Sigmoid colon (tissue), 7 donors: ENCODE results near the gene GLA. TPM values are rescaled to one million over a fixed set of nuclear protein-coding genes. Genes with fewer than 3 reads are reported as not detected.

Experiments
- DNase-seq: peaks from one replicate; pipeline ENCODE4 v3.0.0-alpha.2; 2019
- H3K27ac ChIP-seq, 4 donors: fragments of 200-600 bp; sonication (generic); one replicate each; pipeline ENCODE4 v1.5.1; 2016 to 2019; ENCODE audit warnings: mild to moderate bottlenecking in 1 of 4
- H3K27me3 ChIP-seq, 3 donors: fragments of 200-600 bp; sonication (generic); one replicate each; pipeline ENCODE4 v1.5.1; 2019; ENCODE audit warnings: mild to moderate bottlenecking in 1 of 3
- H3K36me3 ChIP-seq, 4 donors: fragments of 200-600 bp; sonication (generic); one replicate each; pipeline ENCODE4 v1.5.1; 2016 to 2019
- H3K4me1 ChIP-seq, 4 donors: fragments of 200-600 bp; sonication (generic); one replicate each; pipeline ENCODE4 v1.5.1; 2017 to 2019
- H3K4me3 ChIP-seq, 4 donors: fragments of 200-600 bp; sonication (generic); one replicate each; pipeline ENCODE4 v1.5.1; 2017 to 2019; ENCODE audit warnings: mild to moderate bottlenecking in 2 of 4, moderate library complexity in 1 of 4
- H3K9me3 ChIP-seq, 4 donors: fragments of 200-600 bp in 3 of 4; sonication (generic) in 3 of 4; one replicate each; pipeline versions ENCODE4 v1.5.1 to v1.6.1; 2013 to 2019
- EP300 ChIP-seq, 4 donors: sonication (generic); formaldehyde crosslinking; IDR thresholded peaks; one replicate each; pipeline ENCODE4 v1.6.1; 2017; ENCODE audit warnings: antibody characterized with exemption in 4 of 4
- POLR2A ChIP-seq, 2 donors: fragments of 450-650 bp; IDR thresholded peaks; one replicate each; pipeline ENCODE4 v1.6.1; 2016; ENCODE audit warnings: antibody characterized with exemption in 2 of 2, mild to moderate bottlenecking in 2 of 2, moderate library complexity in 2 of 2
- POLR2AphosphoS5 ChIP-seq, 4 donors: sonication (generic); formaldehyde crosslinking; IDR thresholded peaks; one replicate each; pipeline ENCODE4 v1.6.1; 2017; ENCODE audit warnings: antibody characterized with exemption in 4 of 4
- WGBS, 2 donors: extraction: QIAGEN DNeasy Blood & Tissue Kit; methylation state at CpG; one replicate each; pipeline ENCODE4 v1.1.7; 2013; 5-methylcytosine and 5-hydroxymethylcytosine counted together
- intact Hi-C: fragments of 100-400 bp; cut with DNase I; formaldehyde crosslinking; loops from one replicate; pipeline ENCODE4 v1.15.1; 2023
- polyA plus RNA-seq, 3 donors: library from polyadenylated mRNA; stranded (reverse); fragments of 200-250 nt; gene quantifications; one replicate each; pipeline ENCODE4 v1.2.3, GENCODE V29; 2013
- total RNA-seq, 4 donors: library from RNA; depleted of rRNA; stranded (reverse); fragments of >200 nt; gene quantifications; one replicate each; pipeline ENCODE4 v1.1.0, GENCODE V29; 2016
- TF ChIP-seq, protein P1 (sequence below), 4 experiments: fragments of 450-650 bp in 3 of 4; fragments of 200-600 bp in 1 of 4; IDR thresholded peaks; one replicate each; pipeline ENCODE4 v1.5.1; 2016 to 2019; ENCODE audit warnings: antibody characterized with exemption in 4 of 4, mild to moderate bottlenecking in 3 of 4, moderate library complexity in 2 of 4
- donor health status: healthy with polysubstance abuse.
- donor health status: Bipolar disorder and iron deficiency.
- donor health status: healthy.

GLA gene
- total and polyA plus RNA-seq, 7 donors: 6.0 to 24.0 (median 14.1) TPM

DNA sequence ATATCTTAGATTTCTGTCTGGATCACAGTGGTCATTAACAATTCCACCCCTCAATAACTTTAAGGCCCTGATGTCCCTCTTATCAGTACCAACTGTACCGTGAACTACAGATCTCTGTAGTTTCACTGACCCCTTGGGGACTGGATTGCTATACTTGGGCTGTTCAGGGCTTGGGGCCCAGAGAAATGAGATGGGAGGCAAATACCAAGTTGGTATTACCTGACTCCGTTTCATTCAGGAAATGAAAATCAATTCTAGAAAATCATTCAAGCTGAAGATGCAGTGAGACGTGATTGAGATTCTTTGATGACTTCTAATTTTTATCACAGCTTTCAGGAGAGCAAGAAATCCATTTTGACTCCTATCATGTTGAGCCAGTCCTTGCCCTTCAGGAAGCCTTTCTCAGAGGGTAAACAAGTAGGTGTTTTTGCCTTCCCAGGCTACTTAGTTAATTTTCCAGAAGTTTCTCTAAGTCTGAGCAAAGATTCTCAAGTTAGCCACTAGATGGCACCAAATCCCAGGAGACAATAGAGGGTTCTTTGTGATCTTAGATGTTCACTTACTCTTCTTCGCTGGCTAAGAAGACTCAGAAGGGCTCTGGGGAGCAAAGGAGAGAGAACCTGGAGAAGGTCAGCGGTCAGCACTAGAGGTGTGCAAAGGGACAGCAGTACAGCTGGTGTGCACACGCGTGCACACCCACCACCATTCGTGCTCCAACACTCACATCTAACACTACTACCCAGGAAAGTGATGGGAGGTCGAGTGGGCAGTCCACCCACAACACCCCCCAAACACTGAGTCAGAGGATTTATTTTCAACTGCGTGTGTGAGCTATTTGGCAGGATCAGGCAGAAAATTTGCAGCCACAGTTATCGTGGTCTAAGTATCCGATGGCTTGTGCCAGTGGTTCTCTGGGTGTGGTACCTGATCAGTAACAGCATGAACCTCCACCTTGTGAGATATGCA lies 7.7 kb upstream of the GLA start:
- peaks cover 0 to 63% (median 20%) of the 10 kb centered on the region in 4 donors for H3K4me1 ChIP-seq
- peaks cover 0 to 19% (median 0%) of the 10 kb centered on the region in 4 donors for H3K36me3 ChIP-seq
- H3K9me3 ChIP-seq: no peaks in the 10 kb centered on the region
- H3K27ac ChIP-seq: peak overlapping the region; percentile 50 to 91 (median 88)
- H3K4me3 ChIP-seq: no peak overlapping the region
- no peak for DNase-seq
- TF ChIP-seq POLR2A (IDR thresholded peaks at IDR 0.05): no peak
- peak in 1 of 4 donors; percentile 15 for TF ChIP-seq POLR2AphosphoS5 (IDR thresholded peaks at IDR 0.05)
- TF ChIP-seq, protein P1, sequence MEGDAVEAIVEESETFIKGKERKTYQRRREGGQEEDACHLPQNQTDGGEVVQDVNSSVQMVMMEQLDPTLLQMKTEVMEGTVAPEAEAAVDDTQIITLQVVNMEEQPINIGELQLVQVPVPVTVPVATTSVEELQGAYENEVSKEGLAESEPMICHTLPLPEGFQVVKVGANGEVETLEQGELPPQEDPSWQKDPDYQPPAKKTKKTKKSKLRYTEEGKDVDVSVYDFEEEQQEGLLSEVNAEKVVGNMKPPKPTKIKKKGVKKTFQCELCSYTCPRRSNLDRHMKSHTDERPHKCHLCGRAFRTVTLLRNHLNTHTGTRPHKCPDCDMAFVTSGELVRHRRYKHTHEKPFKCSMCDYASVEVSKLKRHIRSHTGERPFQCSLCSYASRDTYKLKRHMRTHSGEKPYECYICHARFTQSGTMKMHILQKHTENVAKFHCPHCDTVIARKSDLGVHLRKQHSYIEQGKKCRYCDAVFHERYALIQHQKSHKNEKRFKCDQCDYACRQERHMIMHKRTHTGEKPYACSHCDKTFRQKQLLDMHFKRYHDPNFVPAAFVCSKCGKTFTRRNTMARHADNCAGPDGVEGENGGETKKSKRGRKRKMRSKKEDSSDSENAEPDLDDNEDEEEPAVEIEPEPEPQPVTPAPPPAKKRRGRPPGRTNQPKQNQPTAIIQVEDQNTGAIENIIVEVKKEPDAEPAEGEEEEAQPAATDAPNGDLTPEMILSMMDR (IDR thresholded peaks at IDR 0.05): peak; percentile 23 to 62 (median 45)
- TF ChIP-seq EP300 (IDR thresholded peaks at IDR 0.05): no peak
- 18 to 46% methylated on average over 12 of the region's 12 CpGs for WGBS, 2 donors
- intact Hi-C loops: loop anchor here (2.0 to 10.0 kb wide), 7 partner anchors 72 to 1942 kb away; partner anchors contain the start of genes ARMCX1, ARMCX4, ARMCX6 and TCEAL9
- no peaks in the 10 kb centered on the region for H3K27me3 ChIP-seq

DNA sequence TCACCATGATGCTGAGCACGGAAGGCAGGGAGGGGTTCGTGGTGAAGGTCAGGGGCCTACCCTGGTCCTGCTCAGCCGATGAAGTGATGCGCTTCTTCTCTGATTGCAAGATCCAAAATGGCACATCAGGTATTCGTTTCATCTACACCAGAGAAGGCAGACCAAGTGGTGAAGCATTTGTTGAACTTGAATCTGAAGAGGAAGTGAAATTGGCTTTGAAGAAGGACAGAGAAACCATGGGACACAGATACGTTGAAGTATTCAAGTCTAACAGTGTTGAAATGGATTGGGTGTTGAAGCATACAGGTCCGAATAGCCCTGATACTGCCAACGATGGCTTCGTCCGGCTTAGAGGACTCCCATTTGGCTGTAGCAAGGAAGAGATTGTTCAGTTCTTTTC lies 4.3 kb upstream of the GLA start:
- WGBS, 2 donors: 81 to 87% methylated on average over 10 of the region's 10 CpGs
- TF ChIP-seq POLR2A (IDR thresholded peaks at IDR 0.05) (no peak), POLR2AphosphoS5 (IDR thresholded peaks at IDR 0.05) (no peak)
- Histone ChIP-seq H3K27ac (peak overlapping the region in 1 of 4 donors; percentile 38), H3K9me3 (no peaks in the 10 kb centered on the region), H3K27me3 (no peaks in the 10 kb centered on the region), H3K4me3 (no peak overlapping the region), H3K36me3 (peaks cover 0 to 19% (median 0%) of the 10 kb centered on the region in 4 donors), H3K4me1 (peaks cover 0 to 58% (median 15%) of the 10 kb centered on the region in 4 donors)
- DNase-seq: no peak
- intact Hi-C loops: loop anchor here (10.0 kb wide), 1 partner anchor 523 kb away; the partner anchor contains the start of gene ZMAT1

DNA sequence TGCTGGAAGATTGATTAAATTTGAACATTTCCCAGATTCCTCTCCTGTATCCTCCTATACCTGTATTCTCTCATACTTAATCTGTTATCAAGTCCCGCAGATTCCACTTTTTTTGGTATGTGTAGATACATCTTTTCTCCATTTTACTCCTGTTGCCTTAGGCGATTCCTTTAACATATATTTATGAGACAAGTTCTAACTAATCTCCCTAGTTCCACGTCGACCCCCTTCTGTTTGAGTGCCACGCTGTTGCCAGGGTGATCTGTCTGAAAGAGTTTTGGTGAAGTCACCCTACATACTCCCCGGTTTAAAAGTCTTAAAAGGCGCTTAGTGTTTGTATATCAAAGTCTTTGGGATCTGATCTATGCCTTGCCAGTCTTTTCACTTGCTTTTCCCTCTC lies 2.7 kb upstream of the GLA start:
- Histone ChIP-seq H3K4me1 (peaks cover 0 to 51% (median 15%) of the 10 kb centered on the region in 4 donors), H3K9me3 (no peaks in the 10 kb centered on the region), H3K27ac (peak overlapping the region in 2 of 4 donors; percentile 90 to 91), H3K36me3 (peaks cover 0 to 19% (median 0%) of the 10 kb centered on the region in 4 donors), H3K27me3 (no peaks in the 10 kb centered on the region), H3K4me3 (peak overlapping the region in 1 of 4 donors; percentile 60)
- 52 to 63% methylated on average over 7 of the region's 7 CpGs for WGBS, 2 donors
- TF ChIP-seq POLR2A (IDR thresholded peaks at IDR 0.05): no peak
- TF ChIP-seq, protein P1 (IDR thresholded peaks at IDR 0.05): no peak
- no peak for TF ChIP-seq EP300 (IDR thresholded peaks at IDR 0.05)
- TF ChIP-seq POLR2AphosphoS5 (IDR thresholded peaks at IDR 0.05): no peak
- DNase-seq: no peak
- intact Hi-C loops: loop anchor here (10.0 kb wide), 1 partner anchor 524 kb away; the partner anchor contains the start of gene ZMAT1

DNA sequence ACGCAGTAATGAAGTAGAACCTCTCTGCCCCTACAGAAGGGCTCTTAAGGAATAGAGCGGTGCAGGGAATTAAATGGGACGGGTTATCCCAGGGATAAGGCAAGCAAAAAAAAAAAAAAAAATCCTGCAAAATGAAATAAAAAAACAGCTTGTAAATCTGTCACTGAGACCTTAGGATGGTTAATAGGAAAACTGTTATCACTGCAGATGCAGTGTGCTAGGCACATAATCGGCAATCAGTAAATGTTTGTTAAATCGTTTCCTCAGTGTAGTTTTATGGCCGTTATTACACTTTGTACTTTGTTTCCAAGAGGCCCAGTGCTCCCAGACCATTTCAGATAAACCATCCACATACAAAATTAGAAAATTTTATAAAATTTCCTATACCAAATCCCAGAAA lies 1.3 kb upstream of the GLA start:
- Histone ChIP-seq H3K36me3 (peaks cover 0 to 19% (median 0%) of the 10 kb centered on the region in 4 donors), H3K9me3 (no peaks in the 10 kb centered on the region), H3K27me3 (no peaks in the 10 kb centered on the region), H3K4me1 (peaks cover 0 to 46% (median 12%) of the 10 kb centered on the region in 4 donors), H3K4me3 (peak overlapping the region; percentile 48 to 64 (median 61)), H3K27ac (peak overlapping the region; percentile 88 to 91 (median 90))
- intact Hi-C loops: no loop called here
- WGBS, 2 donors: 0 to 3% methylated on average over 6 of the region's 6 CpGs
- TF ChIP-seq, protein P1 (IDR thresholded peaks at IDR 0.05): no peak
- TF ChIP-seq POLR2A (IDR thresholded peaks at IDR 0.05): no peak
- no peak for TF ChIP-seq POLR2AphosphoS5 (IDR thresholded peaks at IDR 0.05)
- TF ChIP-seq EP300 (IDR thresholded peaks at IDR 0.05): no peak
- no peak for DNase-seq

- H3K4me3 ChIP-seq: peak overlapping the region; percentile 48 to 64 (median 61)
- TF ChIP-seq POLR2AphosphoS5 (IDR thresholded peaks at IDR 0.05) (no peak), POLR2A (IDR thresholded peaks at IDR 0.05) (no peak), EP300 (IDR thresholded peaks at IDR 0.05) (no peak)
- TF ChIP-seq, protein P1 (IDR thresholded peaks at IDR 0.05): no peak
- 0% methylated on average over 8 of the region's 8 CpGs for WGBS, 2 donors
- H3K27me3 ChIP-seq: no peaks in the 10 kb centered on the region
- DNase-seq: no peak
- H3K9me3 ChIP-seq: no peaks in the 10 kb centered on the region
- peaks cover 0 to 15% (median 0%) of the 10 kb centered on the region in 4 donors for H3K36me3 ChIP-seq
- peak overlapping the region; percentile 88 to 91 (median 90) for H3K27ac ChIP-seq
- peaks cover 0 to 44% (median 12%) of the 10 kb centered on the region in 4 donors for H3K4me1 ChIP-seq
- intact Hi-C loops: no loop called here
These were observed 762 bp upstream of the GLA start for GRCh38 chrX:101408532-101408841.
